Activated CD8-positive, alpha-beta memory T cell treated with anti-CD3 and anti-CD28 coated beads for 4 hours (primary cell): ENCODE data around the gene DACT1.
A peak's percentile ranks its signal among the peaks of the same experiment; 100 is the strongest.
"Not testable (repeated sequence)": the region's sequence is repeated elsewhere in the genome, so short reads cannot be mapped to it uniquely, and the experiment has no call there.

ENCODE experiments used
- DNase-seq, 2 donors: peaks; one replicate each; pipeline ENCODE4 v3.0.0-alpha.2; 2020; ENCODE audit warnings: low read depth in 2 of 2

Gene DACT1, protein sequence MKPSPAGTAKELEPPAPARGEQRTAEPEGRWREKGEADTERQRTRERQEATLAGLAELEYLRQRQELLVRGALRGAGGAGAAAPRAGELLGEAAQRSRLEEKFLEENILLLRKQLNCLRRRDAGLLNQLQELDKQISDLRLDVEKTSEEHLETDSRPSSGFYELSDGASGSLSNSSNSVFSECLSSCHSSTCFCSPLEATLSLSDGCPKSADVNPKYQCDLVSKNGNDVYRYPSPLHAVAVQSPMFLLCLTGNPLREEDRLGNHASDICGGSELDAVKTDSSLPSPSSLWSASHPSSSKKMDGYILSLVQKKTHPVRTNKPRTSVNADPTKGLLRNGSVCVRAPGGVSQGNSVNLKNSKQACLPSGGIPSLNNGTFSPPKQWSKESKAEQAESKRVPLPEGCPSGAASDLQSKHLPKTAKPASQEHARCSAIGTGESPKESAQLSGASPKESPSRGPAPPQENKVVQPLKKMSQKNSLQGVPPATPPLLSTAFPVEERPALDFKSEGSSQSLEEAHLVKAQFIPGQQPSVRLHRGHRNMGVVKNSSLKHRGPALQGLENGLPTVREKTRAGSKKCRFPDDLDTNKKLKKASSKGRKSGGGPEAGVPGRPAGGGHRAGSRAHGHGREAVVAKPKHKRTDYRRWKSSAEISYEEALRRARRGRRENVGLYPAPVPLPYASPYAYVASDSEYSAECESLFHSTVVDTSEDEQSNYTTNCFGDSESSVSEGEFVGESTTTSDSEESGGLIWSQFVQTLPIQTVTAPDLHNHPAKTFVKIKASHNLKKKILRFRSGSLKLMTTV

DNA sequence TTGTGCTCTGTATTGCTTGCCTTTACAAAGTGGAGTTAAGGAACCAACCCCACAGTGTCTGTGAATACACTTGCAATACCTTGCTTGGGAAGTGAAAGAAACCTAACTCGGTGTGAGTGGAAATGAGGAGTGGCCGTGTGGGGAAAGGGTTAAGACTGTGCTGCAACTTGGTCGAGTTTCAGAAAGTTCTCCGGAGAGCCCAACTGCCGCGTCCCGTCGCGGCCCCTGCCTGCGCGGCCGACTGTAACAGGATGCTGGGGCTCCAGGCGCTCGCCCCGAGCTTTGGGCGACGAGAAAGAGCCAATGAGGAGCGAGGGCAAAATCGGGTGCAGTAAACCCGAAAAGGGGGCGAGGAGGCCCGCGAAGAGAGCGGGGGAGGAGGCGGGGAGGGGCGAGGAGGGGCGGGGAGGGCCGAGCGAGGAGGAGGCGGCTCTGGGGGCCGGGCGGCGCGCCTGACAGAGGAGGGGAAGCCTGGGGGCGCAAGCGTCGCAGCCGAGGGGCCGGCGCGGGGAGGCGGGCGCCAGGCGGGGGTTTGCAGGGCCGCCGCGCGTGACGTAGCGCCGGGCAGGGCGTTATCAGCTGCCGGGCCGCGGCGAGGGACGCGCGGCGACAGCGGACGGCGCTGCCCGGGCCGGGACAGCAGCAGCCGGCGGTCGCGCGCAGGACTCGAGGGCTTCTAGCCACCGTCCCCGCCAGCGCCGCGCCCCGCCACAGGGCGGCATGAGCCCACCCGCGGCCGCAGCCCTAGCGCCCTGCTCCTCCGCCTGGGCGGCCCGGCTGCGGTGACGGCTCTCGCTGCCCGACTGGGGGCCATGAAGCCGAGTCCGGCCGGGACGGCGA lies at the start of gene DACT1:
Gene DACT1, plus strand, starts transcription at position 572 of the 840 bp plus-strand sequence. Its CDS starts 241 bp downstream, at position 813.
- DNase-seq: peak; percentile 10 to 19

- not testable (repeated sequence) for DNase-seq
Observed at GRCh38 chr14:58588321-58588720, 49.4 kb upstream of the DACT1 start.

- DNase-seq: no peak
Observed at GRCh38 chr14:58593977-58594376, 43.8 kb upstream of the DACT1 start.

DNA sequence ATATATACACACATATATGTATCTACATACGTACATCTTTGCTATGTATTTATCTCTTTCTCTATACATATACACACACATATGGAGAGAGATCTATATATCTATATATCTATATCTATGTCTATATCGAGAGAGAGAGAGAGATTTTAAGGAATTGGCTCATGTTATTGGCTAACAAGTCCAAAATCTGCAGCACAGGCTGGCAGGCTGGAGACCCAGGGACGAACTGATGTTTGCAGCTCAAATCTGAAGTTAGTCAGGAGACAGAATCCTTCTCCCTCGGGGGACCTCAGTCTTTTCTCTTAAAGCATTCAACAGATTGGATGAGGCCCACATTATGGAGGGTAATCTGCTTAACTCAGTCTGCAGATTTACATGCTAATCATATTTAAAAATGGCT lies 40.7 kb upstream of the DACT1 start:
- no peak for DNase-seq

DNA sequence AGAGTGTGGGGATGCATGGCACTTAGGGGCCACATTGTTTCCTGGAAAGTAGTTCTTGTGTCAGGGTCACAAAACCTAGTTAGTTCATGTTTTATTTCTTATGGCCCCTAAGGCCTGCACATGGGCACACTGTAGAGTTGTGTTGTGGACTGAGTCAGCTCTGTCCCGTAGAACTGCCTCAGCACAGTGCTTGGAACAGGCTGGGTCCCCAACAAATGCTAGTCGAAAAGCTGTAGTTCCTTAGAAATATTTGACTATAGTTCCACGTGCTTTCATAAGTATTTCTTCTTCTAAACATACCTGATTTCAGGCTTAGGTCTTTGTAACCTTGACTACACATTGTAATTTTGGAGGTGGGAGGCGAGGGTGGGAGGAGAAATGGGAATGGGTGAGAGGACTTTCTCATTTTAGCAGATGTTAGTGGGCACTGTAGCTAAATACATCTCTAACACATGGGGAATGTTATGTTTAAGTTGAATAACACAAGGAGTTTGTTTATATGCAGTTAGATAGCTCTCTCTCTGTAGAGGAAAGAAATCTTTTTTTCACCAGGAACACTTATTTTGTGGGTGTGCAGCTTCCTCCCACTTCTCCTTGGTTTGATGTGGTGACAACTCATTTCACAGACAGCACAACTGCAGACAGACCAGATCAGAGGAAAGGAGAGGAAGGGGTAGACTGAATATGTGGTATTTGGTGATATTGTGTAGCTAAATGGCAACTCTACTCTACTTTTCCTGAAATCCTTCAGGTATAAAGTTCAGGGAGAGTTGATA lies 39.5 kb upstream of the DACT1 start:
- DNase-seq: no peak

DNA sequence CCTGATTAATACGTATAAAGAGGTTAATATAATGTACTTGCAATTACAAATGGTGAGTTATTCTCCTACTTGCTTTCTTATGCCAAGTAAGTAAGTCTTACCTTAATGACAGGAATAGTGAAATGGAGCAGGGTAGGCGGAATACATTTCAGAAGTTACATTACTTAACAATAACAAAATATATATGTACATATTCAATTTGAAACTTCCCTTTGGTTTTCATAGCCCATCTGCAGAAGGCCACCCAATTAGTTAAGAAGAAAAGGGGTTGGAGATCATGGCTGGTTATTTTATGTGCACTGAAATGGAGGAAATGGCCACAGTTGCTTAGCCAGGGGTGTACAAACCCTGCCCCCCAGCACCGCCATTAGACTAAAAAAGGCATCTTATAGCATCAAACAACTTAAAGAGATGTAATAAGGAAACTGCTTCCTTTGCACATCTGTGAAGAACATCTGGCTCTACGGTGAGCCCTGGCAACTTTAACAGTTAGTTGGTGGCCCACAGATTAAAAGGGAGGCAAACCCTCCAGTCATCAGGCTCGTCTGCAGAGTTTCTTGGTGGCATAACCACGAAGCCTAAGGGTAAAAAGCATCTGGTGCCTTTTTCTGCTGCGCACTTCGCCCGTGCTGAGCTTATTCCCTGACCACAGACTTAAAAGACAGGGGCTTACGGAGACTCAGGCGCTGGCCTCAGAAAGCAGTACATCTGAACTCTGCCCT lies 38.8 kb upstream of the DACT1 start:
- no peak for DNase-seq

- no peak for DNase-seq
Observed at GRCh38 chr14:58599707-58600106, 38.1 kb upstream of the DACT1 start.

GRCh38 chr14:58605465-58605864 lies 32.3 kb upstream of the DACT1 start:
- no peak for DNase-seq

DNA sequence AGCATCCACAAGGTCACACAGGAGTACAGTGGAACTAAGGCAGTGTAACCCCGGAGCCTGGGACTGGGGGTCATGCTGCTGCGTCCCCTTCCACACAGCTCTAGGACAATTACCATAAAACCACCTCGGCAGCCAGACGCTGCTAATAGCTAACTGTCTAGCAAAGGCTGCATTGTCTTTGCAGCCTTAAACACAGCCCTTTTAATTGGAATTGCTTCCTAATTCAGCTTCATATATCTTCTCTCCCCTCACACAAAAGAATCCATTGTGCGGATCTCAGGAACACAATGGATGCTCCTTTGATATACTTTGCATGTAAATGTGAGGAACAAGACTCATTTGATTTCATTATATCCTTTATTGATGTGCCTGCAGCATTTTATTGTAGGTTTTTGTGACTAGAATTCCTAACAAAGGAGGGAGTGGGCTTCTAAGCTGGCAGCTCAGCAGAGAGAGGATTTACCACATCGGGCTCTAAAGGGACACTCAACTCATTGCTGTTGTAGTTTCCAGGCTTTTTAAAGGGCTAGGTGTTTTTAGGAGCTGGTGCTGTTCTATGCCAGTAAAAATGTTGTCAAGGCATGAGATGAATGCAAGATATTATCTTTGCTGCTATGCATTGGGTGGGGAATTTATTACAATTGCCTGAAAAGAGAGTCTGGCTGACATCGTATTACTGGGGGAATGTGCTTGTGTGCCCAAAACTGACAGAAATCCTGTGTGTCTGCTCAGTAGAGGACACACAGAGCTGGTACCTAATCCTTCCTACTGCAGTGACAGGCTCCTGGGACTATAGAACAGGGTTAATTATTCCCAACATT lies 30.4 kb upstream of the DACT1 start:
- no peak for DNase-seq

- no peak for DNase-seq
Observed at GRCh38 chr14:58607952-58608317, 29.8 kb upstream of the DACT1 start.

- no peak for DNase-seq
Observed at GRCh38 chr14:58617619-58618018, 20.1 kb upstream of the DACT1 start.

DNA sequence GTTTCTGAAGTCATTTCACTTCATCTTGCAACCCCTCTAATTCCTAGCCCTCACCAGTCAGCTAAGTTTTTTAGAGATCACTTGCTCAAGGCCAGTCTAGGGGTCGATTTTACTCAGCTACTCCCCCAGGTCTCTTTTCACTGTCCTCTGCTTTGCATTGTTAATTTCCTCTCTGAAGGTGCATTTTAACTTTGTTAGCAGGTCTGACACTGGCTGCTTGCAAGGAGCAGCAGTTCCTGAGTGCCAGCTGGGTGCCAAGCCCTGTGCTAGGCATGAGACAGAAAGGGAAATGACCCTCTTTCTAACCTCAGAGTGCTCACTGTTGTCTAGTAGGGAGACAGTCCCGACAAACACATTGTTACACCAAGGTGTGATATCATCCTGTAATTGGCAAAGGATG lies 17.8 kb upstream of the DACT1 start:
- DNase-seq: no peak

DNA sequence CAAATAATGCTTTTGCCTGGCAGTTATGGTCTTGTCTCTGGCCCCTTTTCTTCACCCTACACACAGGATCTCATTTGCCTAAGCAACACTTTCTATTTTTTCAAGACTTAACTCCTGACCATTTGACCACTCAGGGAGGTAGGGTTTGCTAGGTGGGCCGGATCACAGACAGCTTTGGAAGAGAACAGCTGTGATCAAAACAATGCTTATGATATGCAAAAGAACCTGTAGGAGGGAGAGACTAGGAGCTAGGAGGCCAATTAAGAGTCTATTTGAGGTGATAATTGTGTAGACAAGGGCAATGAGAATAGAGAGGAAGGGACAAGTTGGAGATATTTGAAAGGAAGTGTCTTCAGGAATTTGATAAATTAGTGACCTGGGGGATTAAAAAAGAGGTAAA lies 12.3 kb upstream of the DACT1 start:
- DNase-seq: no peak

- DNase-seq: no peak
Observed at GRCh38 chr14:58626431-58626831, 11.3 kb upstream of the DACT1 start.

DNA sequence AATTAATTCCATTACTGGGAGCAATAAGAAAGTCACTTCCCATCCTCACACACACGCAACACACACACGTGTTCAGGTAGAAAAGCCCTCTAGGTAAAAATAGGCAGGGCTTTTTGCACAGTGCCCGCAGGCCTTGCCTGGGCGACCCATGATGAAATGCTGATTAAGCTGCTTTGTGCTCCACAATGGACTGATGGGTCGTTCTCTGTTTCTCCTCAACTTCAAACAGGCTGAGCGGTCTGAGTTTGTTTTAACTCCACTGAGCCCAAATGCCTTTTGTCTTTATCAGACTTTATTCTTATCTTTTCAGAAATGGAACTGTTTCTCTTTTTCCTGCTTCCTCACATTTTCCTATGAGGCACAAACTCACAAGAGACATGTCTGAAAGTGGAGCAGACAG lies 9.4 kb upstream of the DACT1 start:
- DNase-seq: no peak

DNA sequence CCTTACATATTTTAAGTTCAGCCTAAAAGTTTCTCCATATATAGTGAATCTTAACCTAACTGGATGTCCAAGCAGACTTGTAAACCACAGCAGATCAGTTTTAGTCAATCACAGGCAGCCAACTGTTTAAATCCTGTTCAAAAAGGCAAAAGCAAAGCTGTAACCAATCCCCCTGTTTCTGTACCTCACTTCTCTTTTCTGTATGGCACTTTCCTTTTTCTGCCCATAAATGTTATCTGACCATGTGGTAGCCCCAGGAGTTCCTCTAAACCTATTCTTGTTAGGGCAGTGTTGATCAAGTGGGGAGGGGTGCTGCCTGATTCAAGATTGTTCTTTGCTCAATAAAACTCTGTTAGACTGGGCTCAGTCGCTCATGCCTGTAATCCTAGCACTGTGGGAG lies 8.5 kb upstream of the DACT1 start:
- DNase-seq: no peak

- DNase-seq: no peak
Observed at GRCh38 chr14:58631732-58632131, 6.0 kb upstream of the DACT1 start.

- DNase-seq: no peak
Observed at GRCh38 chr14:58633831-58634230, 3.9 kb upstream of the DACT1 start.

GRCh38 chr14:58634406-58635090 lies 3.2 kb upstream of the DACT1 start:
- DNase-seq: no peak
